HepG2 (cell line): ENCODE results near the gene SIAH1. TPM values are rescaled to one million over a fixed set of nuclear protein-coding genes. Genes with fewer than 3 reads are reported as not detected.

Source experiments
- ATAC-seq: fragments of 200-7000 bp; cut with Tn5 transposase; 3 replicates; pipeline ENCODE4 v1.9.1; 2020; ENCODE audit warnings: mild to moderate bottlenecking, moderate library complexity
- BruUV-seq: library from RNA; stranded (reverse); fragments of 400-500 nt; replicated peaks from 2 replicates; lab custom pipeline; 2021; lab: Mats Ljungman, UMichigan
- CTCF ChIA-PET: fragments of 300-600 bp; formaldehyde crosslinking; extraction: SDS; loops from one replicate; lab custom pipeline; 2021; ENCODE audit warnings: low total read pairs, inconsistent platforms, low intra/inter-chr PET ratio; lab: Yijun Ruan, JAX
- POLR2A ChIA-PET: fragments of 350-600 bp; sonication (Branson Sonifier 250); formaldehyde crosslinking; loops from one replicate; lab custom pipeline; 2020; ENCODE audit warnings: antibody characterized with exemption, inconsistent platforms; lab: Yijun Ruan, JAX
- DNase-seq: peaks from one replicate; pipeline ENCODE4 v3.0.0-alpha.2; 2015; ENCODE audit warnings: low spot score
- FAIRE-seq: peaks from 3 replicates; lab custom pipeline; 2011; peaks lifted over from hg19 to GRCh38; lab: Jason Lieb, UNC
- H2AFZ ChIP-seq: one replicate; pipeline ENCODE4 v1.6.1; 2011; ENCODE audit warnings: low read length, inconsistent platforms
- H3K27ac ChIP-seq: fragments of 300-600 bp; 3 replicates; pipeline ENCODE4 v1.8.0; 2011; ENCODE audit warnings: mixed run types, mild to moderate bottlenecking, mixed read lengths, low read length, inconsistent platforms; ENCODE audit not compliant: insufficient read depth; ENCODE audit errors: extremely low read length
- H3K27me3 ChIP-seq, 2 experiments: fragments of 200-600 bp in 1 of 2; 2 replicates in 1 of 2; 3 replicates in 1 of 2; pipeline versions ENCODE4 v1.6.0 to v1.8.0; 2011; ENCODE audit warnings: low read length in 2 of 2, mild to moderate bottlenecking in 2 of 2, moderate library complexity in 2 of 2, inconsistent platforms in 1 of 2; ENCODE audit not compliant: insufficient read depth in 2 of 2, control insufficient read depth in 1 of 2
- H3K36me3 ChIP-seq, 2 experiments: fragments of 200-600 bp in 1 of 2; replicated peaks in 1 of 2; 2 replicates in 1 of 2; 3 replicates in 1 of 2; pipeline versions ENCODE4 v1.5.1 to v1.8.0; 2011; ENCODE audit warnings: low read length in 2 of 2, inconsistent platforms in 1 of 2; ENCODE audit not compliant: insufficient read depth in 2 of 2, control insufficient read depth in 1 of 2
- H3K4me1 ChIP-seq: 2 replicates; pipeline ENCODE4 v1.5.1; 2012; ENCODE audit warnings: low read length, inconsistent platforms; ENCODE audit not compliant: insufficient read depth
- H3K4me2 ChIP-seq: 2 replicates; pipeline ENCODE4 v1.6.0; 2011; ENCODE audit warnings: low read depth, low read length, inconsistent platforms
- H3K4me3 ChIP-seq, 3 experiments: fragments of 200-600 bp in 1 of 3; sonication (generic), shearing (Covaris generic) in 1 of 3; replicated peaks in 1 of 3; 2 replicates each; pipeline ENCODE4 v1.5.1; 2011 to 2016; ENCODE audit warnings: low read length in 3 of 3, inconsistent platforms in 2 of 3, low read depth in 2 of 3, mild to moderate bottlenecking in 2 of 3, control low read depth in 1 of 3, mixed read lengths in 1 of 3; ENCODE audit not compliant: insufficient read depth in 1 of 3
- H3K79me2 ChIP-seq: one replicate; pipeline ENCODE4 v1.6.1; 2011; ENCODE audit warnings: low read length, inconsistent platforms; ENCODE audit not compliant: insufficient read depth
- H3K9ac ChIP-seq: 2 replicates; pipeline ENCODE4 v1.6.0; 2011; ENCODE audit warnings: mild to moderate bottlenecking, low read depth, low read length, inconsistent platforms; ENCODE audit not compliant: insufficient read depth
- H3K9me3 ChIP-seq: 2 replicates; pipeline ENCODE4 v1.5.1; 2012; ENCODE audit warnings: mild to moderate bottlenecking, low read length
- H4K20me1 ChIP-seq: 2 replicates; pipeline ENCODE4 v1.6.0; 2011; ENCODE audit warnings: inconsistent platforms, mild to moderate bottlenecking, low read length, moderate library complexity; ENCODE audit not compliant: insufficient read depth
- ATF7 ChIP-seq, 2 experiments: fragments of 450-650 bp in 1 of 2; sonication (generic) in 1 of 2; formaldehyde crosslinking in 1 of 2; IDR thresholded peaks; 2 replicates each; pipeline versions ENCODE4 v1.4.0 to v1.6.1; 2016 to 2020; ENCODE audit warnings: antibody characterized with exemption in 1 of 2, mild to moderate bottlenecking in 1 of 2, missing genetic modification reagents in 1 of 2
- CCDC6 ChIP-seq: sonication (generic); formaldehyde crosslinking; IDR thresholded peaks from 2 replicates; pipeline ENCODE4 v1.8.1; 2022; ENCODE audit warnings: mild to moderate bottlenecking, missing genetic modification reagents, moderate library complexity
- CREB1 ChIP-seq, 2 experiments: fragments of 450-650 bp in 1 of 2; IDR thresholded peaks; 2 replicates each; pipeline ENCODE4 v1.6.1; 2016 to 2017; ENCODE audit warnings: control low read depth in 1 of 2, mild to moderate bottlenecking in 1 of 2, missing compliant biosample characterization in 1 of 2, missing genetic modification characterization in 1 of 2
- FOXA3 ChIP-seq: IDR thresholded peaks from 2 replicates; pipeline ENCODE4 v1.6.1; 2016; ENCODE audit warnings: missing genetic modification reagents, missing compliant biosample characterization
- GZF1 ChIP-seq: sonication (generic); formaldehyde crosslinking; IDR thresholded peaks from 2 replicates; pipeline ENCODE4 v1.5.1; 2020; ENCODE audit warnings: mild to moderate bottlenecking, missing genetic modification reagents
- NCOA1 ChIP-seq: sonication (generic); formaldehyde crosslinking; IDR thresholded peaks from 2 replicates; pipeline ENCODE4 v1.9.0; 2021; ENCODE audit warnings: missing genetic modification reagents
- SATB2 ChIP-seq: sonication (generic); formaldehyde crosslinking; IDR thresholded peaks from 2 replicates; pipeline ENCODE4 v1.5.0; 2020; ENCODE audit warnings: missing genetic modification reagents
- SOX13 ChIP-seq, 3 experiments: fragments of 450-650 bp in 1 of 3; sonication (generic) in 1 of 3; formaldehyde crosslinking in 1 of 3; IDR thresholded peaks in 2 of 3; conservative IDR thresholded peaks in 1 of 3; 2 replicates each; pipeline versions ENCODE4 v1.5.0 to v1.6.1; 2016 to 2020; ENCODE audit warnings: antibody characterized with exemption in 1 of 3, mild to moderate bottlenecking in 1 of 3, missing compliant biosample characterization in 1 of 3, missing genetic modification reagents in 1 of 3, moderate library complexity in 1 of 3
- SSRP1 ChIP-seq: IDR thresholded peaks from 2 replicates; pipeline ENCODE4 v1.6.1; 2016; ENCODE audit warnings: control low read depth
- SYNCRIP ChIP-seq: fragments of 200-400 bp; formaldehyde crosslinking; IDR thresholded peaks from 2 replicates; pipeline ENCODE4 v1.6.1; 2018; ENCODE audit warnings: mild to moderate bottlenecking, low read depth, low read length; ENCODE audit not compliant: insufficient read depth
- TEAD3 ChIP-seq: optimal IDR thresholded peaks from 2 replicates; pipeline ENCODE3; 2016; ENCODE audit warnings: borderline replicate concordance
- TGIF2 ChIP-seq: IDR thresholded peaks from 2 replicates; pipeline ENCODE4 v1.6.1; 2016; ENCODE audit warnings: control low read depth, missing compliant biosample characterization
- ZNF232 ChIP-seq: sonication (generic); formaldehyde crosslinking; IDR thresholded peaks from 2 replicates; pipeline ENCODE4 v1.4.0; 2020; ENCODE audit warnings: missing genetic modification reagents, borderline replicate concordance
- ZNF337 ChIP-seq: sonication (generic); formaldehyde crosslinking; IDR thresholded peaks from 2 replicates; pipeline ENCODE4 v1.5.1; 2020; ENCODE audit warnings: missing genetic modification reagents, low read depth, mild to moderate bottlenecking, borderline replicate concordance
- ZNF724P ChIP-seq: sonication (generic); formaldehyde crosslinking; IDR thresholded peaks from 2 replicates; pipeline ENCODE4 v1.8.0; 2022; ENCODE audit warnings: missing genetic modification reagents, borderline replicate concordance
- ZNF775 ChIP-seq: sonication (generic); formaldehyde crosslinking; IDR thresholded peaks from 2 replicates; pipeline ENCODE4 v1.4.0; 2020; ENCODE audit warnings: missing genetic modification reagents, mild to moderate bottlenecking, moderate library complexity, borderline replicate concordance
- WGBS: methylation state at CpG from one replicate; pipeline ENCODE4 v1.1.6; 2017; ENCODE audit warnings: low lambda C conversion rate; 5-methylcytosine and 5-hydroxymethylcytosine counted together
- in situ Hi-C: cut with HindIII; loops from 2 replicates; pipeline ENCODE4 v1.10.0; 2017; ENCODE audit warnings: low pct_unique_long_range_greater_than_20kb; ENCODE audit not compliant: extremely low pct_ligation_motif_present
- intact Hi-C: fragments of 100-400 bp; cut with micrococcal nuclease; formaldehyde crosslinking; loops from one replicate; pipeline ENCODE4 v1.10.0; 2022; ENCODE audit not compliant: unreplicated experiment
- polyA plus RNA-seq, 8 experiments: library from polyadenylated mRNA; depleted of rRNA in 3 of 8; stranded (reverse) in 7 of 8; unstranded in 1 of 8; fragments of >200 nt; fragmentation: Illumina TruSeq in 4 of 8; extraction: Trizol in 4 of 8; gene quantifications; 2 replicates each; pipeline versions ENCODE4 v1.2.1 to v1.2.3, GENCODE V29; 2011 to 2016; ENCODE audit warnings: low read depth in 4 of 8, missing spikeins in 1 of 8, mixed read lengths in 1 of 8; ENCODE audit not compliant: insufficient read depth in 1 of 8
- total RNA-seq, 5 experiments: library from RNA; depleted of rRNA; stranded (reverse); fragments of >200 nt; fragmentation: Illumina TruSeq; extraction: Trizol; gene quantifications; 2 replicates each; pipeline ENCODE4 v1.2.3, GENCODE V29; 2016; ENCODE audit warnings: low read depth in 1 of 5
- TF ChIP-seq, protein P1 (sequence below): sonication (generic); formaldehyde crosslinking; IDR thresholded peaks from 2 replicates; pipeline ENCODE4 v1.8.0; 2023; ENCODE audit warnings: mild to moderate bottlenecking, missing genetic modification reagents
- TF ChIP-seq, protein P2 (sequence below): sonication (generic); formaldehyde crosslinking; IDR thresholded peaks from 2 replicates; pipeline ENCODE4 v1.8.0; 2022; ENCODE audit warnings: mild to moderate bottlenecking, missing genetic modification reagents; ENCODE audit not compliant: insufficient replicate concordance

The SIAH1 gene
- total and polyA plus RNA-seq, 2 of the 13 experiments (the other 11 are each of a cell fraction or from before 2014, with no cell fraction given) = 16.0 to 28.6 TPM

DNA sequence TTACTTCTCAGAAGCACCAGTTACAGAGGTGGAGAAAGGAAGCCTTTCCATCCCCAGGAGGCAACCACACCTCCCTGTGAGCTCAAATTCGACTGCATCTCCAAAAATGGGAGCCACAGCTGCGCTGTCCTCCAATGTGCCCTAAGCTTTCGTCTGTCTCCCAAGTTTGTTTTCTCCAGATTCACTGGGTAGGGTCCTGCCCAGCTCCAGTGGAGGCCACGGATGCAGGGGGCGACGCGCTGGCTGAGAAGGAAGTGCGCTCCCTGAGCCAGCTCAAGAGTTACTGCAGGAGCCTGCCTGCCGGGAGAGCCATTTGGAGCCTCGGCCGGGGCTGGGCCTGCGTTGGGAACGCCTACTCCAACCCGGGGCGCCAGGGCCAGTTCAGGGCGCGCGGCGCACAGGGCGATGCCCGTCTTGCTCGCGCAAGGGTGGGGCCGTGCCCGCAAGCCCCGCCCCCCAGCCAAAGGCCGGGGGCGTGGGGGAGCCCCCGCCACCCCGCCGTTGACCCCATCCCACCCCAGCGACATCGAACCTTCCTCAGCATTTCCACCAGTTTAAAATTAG lies 19.5 kb downstream of the SIAH1 start (continued):
- TF ChIP-seq, protein P1, sequence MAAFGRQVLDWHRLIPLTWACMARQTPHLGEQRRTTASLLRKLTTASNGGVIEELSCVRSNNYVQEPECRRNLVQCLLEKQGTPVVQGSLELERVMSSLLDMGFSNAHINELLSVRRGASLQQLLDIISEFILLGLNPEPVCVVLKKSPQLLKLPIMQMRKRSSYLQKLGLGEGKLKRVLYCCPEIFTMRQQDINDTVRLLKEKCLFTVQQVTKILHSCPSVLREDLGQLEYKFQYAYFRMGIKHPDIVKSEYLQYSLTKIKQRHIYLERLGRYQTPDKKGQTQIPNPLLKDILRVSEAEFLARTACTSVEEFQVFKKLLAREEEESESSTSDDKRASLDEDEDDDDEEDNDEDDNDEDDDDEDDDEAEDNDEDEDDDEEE (CRISPR knock-in tag) = peak; percentile 15; the same call in 1 of the 2 replicates
- TF ChIP-seq, all 625 proteins: peak for 246

DNA sequence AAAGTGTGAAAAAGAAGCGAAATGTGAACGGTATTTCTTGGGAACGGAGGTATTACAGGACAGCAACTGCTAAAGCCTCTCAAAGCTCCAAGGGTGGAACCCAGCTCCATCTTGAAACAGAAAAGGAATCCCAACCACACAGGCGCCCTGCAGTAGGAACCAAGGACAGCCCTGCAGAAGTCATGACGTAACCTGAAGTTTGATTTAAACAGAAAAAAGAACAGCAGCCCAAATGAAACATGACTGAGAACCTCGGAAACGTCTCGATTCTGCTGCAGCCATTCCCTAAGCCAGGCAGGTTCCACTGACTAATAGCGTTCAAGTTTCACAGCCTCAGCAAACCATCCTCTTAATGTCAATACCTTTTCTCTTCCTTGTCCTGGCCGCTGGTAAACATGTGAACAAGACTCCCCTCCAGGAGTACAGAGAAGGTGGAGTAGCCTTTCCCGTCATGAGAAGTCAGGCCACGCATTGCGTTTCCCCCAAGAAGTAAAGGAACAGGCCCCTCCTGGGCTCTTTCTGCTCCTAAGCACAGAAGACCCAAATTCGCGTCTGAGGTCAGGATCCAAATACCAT lies 20.1 kb downstream of the SIAH1 start:
- ChIA-PET CTCF (no interaction called here), POLR2A (interaction anchor here (0.9 to 4.0 kb wide), 17 partner anchors 8 to 1481 kb away, joined by 3 to 80 read pairs (median 5); partner anchors contain the start of genes GPT2 and SIAH1)
- peak; percentile 13 for ATAC-seq
- BruUV-seq = no TSS peak
- in situ Hi-C loops (no loop called here), intact Hi-C loops (loop anchor here (1.0 to 5.0 kb wide), 2 partner anchors 161 to 257 kb away; no protein-coding TSS in a partner anchor)
- FAIRE-seq = no peak
- WGBS = 29% methylated on average over 15 of the region's 15 CpGs
- peaks cover 41% of the 10 kb centered on the region for H3K4me1 ChIP-seq
- H3K79me2 ChIP-seq = peaks cover 96% of the 10 kb centered on the region
- no peak overlapping the region for H2AFZ ChIP-seq
- H3K4me3 ChIP-seq = peak overlapping the region; percentile 72 to 87 (median 75)
- peak overlapping the region; percentile 99 for H3K4me2 ChIP-seq
- peak overlapping the region; percentile 81 for H3K27ac ChIP-seq
- no peaks in the 10 kb centered on the region for H3K9me3 ChIP-seq
- peak overlapping the region; percentile 71 for H3K9ac ChIP-seq
- DNase-seq = no peak
- no peaks in the 10 kb centered on the region; a peak in 1 of 5 replicates for H3K27me3 ChIP-seq
- peaks cover 26% of the 10 kb centered on the region for H4K20me1 ChIP-seq
- H3K36me3 ChIP-seq = peaks cover 5 to 13% of the 10 kb centered on the region in 2 experiments; a peak in 3 of 5 replicates
- no peak for TF ChIP-seq SYNCRIP
- TF ChIP-seq GZF1 = no peak
- peak; percentile 56; the same call in 1 of the 2 replicates for TF ChIP-seq CREB1 (IDR thresholded peaks at IDR 0.05)
- no peak for TF ChIP-seq CREB1 (CRISPR knock-in tag; IDR thresholded peaks at IDR 0.05)
- peak; percentile 28; the same call in 1 of the 2 replicates for TF ChIP-seq SATB2
- TF ChIP-seq FOXA3 (CRISPR knock-in tag) = peak; percentile 60; the same call in 1 of the 2 replicates
- TF ChIP-seq CCDC6 = no peak
- 0 out of 2 replicates have a peak, but pooled peaks have one; percentile 41 for TF ChIP-seq ZNF724P (CRISPR knock-in tag)
- TF ChIP-seq TEAD3 (CRISPR knock-in tag) = no peak
- TF ChIP-seq, protein P2, sequence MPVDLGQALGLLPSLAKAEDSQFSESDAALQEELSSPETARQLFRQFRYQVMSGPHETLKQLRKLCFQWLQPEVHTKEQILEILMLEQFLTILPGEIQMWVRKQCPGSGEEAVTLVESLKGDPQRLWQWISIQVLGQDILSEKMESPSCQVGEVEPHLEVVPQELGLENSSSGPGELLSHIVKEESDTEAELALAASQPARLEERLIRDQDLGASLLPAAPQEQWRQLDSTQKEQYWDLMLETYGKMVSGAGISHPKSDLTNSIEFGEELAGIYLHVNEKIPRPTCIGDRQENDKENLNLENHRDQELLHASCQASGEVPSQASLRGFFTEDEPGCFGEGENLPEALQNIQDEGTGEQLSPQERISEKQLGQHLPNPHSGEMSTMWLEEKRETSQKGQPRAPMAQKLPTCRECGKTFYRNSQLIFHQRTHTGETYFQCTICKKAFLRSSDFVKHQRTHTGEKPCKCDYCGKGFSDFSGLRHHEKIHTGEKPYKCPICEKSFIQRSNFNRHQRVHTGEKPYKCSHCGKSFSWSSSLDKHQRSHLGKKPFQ = peak; percentile 70
- TF ChIP-seq ZNF232 = 0 out of 2 replicates have a peak, but pooled peaks have one; percentile 12
- 0 out of 2 replicates have a peak, but pooled peaks have one; percentile 27 for TF ChIP-seq ZNF337 (CRISPR knock-in tag)
- TF ChIP-seq ZNF775 = 0 out of 2 replicates have a peak, but pooled peaks have one; percentile 33
- peak; percentile 82 for TF ChIP-seq ATF7 (IDR thresholded peaks at IDR 0.05)
- no peak for TF ChIP-seq ATF7 (CRISPR knock-in tag; IDR thresholded peaks at IDR 0.05)
- no peak for TF ChIP-seq SOX13 (IDR thresholded peaks at IDR 0.05)
- no peak for TF ChIP-seq SOX13 (CRISPR knock-in tag; conservative IDR thresholded peaks at IDR 0.05 in 1 of 2, IDR thresholded peaks at IDR 0.05 in 1 of 2)
- peak; percentile 31 for TF ChIP-seq TGIF2 (CRISPR knock-in tag)
- 0 out of 2 replicates have a peak, but pooled peaks have one; percentile 45 for TF ChIP-seq NCOA1 (CRISPR knock-in tag)
- TF ChIP-seq SSRP1 (CRISPR knock-in tag) = peak; percentile 84; the same call in 1 of the 2 replicates
